Measurements from ENCODE around the gene ST3GAL5.

- TF ChIP-seq POLR2AphosphoS5 (IDR thresholded peaks at IDR 0.05; ENCODE audit: low read depth, low read length) (no peak), SP1 (IDR thresholded peaks at IDR 0.05; ENCODE audit: low read depth, low read length) (no peak)
These were observed 17.1 kb upstream of the ST3GAL5 start for GRCh38 chr2:85905891-85906290.

Measured in H1 (cell line).